NCI-H524 treated with DMSO at 0.1 percent for 48 hours (cell line): ENCODE measurements around the gene ULK2.

Experiments used
- DNase-seq: peaks from one replicate; lab custom pipeline; 2025; lab: John Stamatoyannopoulos, UW

ULK2 gene

DNA sequence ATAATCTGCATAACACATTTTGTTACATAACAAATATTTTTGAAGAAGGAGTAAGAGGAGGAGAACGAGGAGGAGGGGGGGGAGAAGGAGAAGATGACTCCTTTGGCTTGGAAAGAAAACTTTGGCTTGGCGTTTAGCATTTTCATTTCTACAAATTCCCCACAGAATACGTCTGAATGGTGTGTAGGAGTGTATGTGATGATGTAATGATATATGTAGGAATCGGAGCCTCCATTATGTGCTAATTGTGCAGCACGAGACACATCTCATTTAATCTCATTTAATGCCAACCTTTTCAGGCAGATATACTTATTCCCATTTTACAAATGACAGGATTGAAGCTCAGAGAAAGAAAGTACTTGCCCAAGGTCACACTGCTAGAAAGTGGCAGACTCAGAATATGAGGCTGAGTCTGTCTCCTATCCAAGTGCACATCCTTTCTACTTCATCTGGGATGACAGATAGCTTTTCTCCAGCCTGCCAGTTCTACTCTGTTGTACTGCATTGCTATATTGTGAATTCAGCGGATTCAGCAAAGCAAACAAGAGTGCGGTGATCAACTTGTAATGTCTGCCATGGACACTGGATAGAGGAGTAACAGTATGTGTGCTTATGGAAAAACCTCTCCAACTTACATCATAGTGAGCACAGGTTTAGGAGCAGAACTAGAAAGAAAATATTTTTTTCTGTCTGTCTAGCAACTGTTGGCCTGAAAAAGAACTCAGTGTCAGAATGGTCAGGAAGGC lies 140.9 kb downstream of the ULK2 start:
- no peak for DNase-seq

DNA sequence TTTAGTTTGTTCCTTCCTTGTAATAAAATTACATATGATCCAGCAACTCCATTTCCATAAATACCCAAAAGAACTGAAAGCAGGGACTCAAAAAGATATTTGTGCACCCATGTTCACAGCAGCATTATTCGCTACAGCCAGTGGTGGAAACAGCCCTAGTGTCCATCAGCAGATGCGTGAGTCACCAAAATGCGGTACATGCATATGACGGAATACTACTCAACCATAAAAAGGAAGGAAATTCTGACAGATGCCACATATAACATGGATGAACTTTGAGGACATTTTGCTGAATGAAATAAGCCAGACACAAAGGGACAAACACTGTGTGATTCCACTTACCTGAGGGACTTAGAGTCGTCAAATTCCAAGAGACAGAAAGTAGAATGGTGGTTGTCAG lies 142.2 kb downstream of the ULK2 start:
- DNase-seq = no peak

DNA sequence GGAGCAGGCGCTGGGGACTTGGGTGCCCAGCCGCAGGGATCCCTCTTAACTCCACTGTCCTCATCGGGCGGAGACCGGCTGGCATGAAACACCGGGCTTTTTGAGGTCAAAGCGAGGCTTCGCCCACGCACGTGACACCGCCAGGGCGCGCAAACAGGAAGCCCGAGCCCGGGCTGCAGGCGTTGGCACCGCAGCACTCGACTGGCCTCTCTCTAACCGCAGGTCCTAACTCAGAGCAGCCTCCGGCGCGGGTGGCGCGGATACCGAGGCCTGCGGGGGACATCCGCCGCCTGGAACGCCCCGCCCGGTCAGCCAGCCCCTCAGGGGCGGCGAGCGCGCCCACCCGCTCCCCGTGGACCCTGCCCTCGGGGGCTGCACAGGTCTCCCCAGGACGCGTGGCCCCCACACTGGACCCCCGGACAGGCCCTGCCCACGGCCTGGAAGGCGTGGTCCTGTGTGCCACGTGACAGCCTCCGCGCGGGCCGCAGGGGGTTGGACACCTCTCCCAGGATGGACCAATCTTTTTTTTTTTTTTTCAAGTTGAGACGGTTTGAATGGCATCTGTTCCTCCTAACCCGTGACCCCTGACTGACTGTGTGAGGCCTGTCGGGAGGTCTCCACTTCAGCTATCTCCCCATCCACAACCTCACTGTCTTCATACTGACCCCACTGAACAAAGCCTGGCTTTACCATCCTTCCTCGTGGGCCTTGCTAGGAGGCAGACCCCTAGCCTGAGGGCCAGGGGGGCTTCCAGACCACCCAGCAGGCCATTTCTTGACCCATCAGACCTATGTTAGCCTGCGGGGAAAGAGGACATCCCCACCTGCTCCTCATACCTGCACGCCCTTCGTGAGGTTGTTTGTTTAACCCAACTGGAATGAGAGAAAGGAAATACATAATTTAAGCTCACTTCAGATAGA lies 143.0 kb downstream of the ULK2 start:
- no peak for DNase-seq

DNA sequence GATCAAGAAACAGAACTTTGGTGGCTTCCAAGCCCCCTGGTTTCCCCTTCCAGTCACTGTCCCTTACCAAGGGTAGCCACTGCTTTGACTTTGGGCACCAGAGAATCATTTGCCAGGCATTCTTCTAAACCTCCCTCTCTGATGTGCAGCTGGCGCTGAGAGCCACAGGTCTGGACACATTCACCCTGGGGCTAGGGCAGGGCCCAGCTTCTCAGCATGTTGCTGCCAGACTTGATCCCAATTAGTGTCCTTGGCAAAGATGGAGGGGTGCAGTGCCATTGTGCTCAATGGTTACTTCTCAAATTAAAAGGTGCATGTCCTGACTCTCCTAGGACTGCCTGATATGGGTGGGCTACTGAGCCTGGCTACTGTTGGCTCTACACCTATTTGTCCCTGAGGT lies 143.8 kb downstream of the ULK2 start:
- DNase-seq = no peak
